Measurements from ENCODE around the gene PLAC8L1. TPM values are rescaled to one million over a fixed set of nuclear protein-coding genes. Genes with fewer than 3 reads are reported as not detected.

The PLAC8L1 gene
- total RNA-seq, 1 donor from 2014 or later = 0.45 TPM

GRCh38 chr5:146051678-146052077 is 53.7 kb downstream of the PLAC8L1 start:
- ATAC-seq (no peak), DNase-seq (no peak)
- intact Hi-C loops (cut with micrococcal nuclease) = loop anchor here (10.0 kb wide), 1 partner anchor 367 kb away; no protein-coding TSS in a partner anchor

DNA sequence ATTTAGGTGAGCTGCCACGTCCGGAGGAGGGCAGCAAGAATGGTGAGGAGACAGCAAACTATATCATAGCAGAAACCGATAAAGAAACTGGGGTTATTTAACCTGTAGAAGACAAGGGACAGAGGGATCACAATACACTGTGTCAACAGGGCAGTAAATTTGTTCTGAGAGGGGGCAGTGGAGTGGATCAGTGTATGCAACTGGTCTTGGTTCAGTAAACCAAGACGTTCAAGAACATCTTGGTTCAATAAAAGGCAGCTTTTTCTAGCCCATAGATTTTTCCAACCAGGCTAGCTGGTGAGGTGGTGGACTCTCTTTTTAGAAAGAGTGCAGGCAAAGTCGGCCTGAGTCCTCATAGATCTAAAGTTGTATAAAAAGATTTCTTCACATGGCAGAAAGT is 55.3 kb downstream of the PLAC8L1 start:
- intact Hi-C loops (cut with micrococcal nuclease) = loop anchor here (10.0 kb wide), 1 partner anchor 365 kb away; no protein-coding TSS in a partner anchor
- ATAC-seq = no peak
- no peak for DNase-seq

DNA sequence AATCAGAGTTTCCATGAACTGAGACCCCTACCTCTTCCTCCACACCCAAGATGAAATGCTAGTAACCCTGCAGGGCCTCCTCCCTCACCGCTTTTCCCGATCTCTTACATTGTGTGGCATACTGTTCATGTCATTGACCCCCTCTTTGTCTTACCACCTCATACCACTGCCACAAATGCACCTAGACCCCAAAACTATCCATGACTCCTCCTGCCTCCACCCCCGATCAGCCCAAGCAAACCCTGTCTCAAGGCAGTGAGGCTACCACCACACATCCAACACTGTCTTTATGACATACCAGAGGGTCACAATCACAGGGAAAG is 55.7 kb downstream of the PLAC8L1 start:
- DNase-seq (no peak), ATAC-seq (no peak)
- intact Hi-C loops (cut with micrococcal nuclease) = loop anchor here (5.0 to 10.0 kb wide), 2 partner anchors 212 to 365 kb away; partner anchors contain the start of gene PRELID2

GRCh38 chr5:146048994-146049703 is 56.2 kb downstream of the PLAC8L1 start:
- intact Hi-C loops (cut with micrococcal nuclease) = loop anchor here (5.0 kb wide), 1 partner anchor 212 kb away; the partner anchor contains the start of gene PRELID2
- DNase-seq (no peak), ATAC-seq (peak; percentile 57)

- DNase-seq (peak; percentile 50), ATAC-seq (peak; percentile 91)
- intact Hi-C loops (cut with micrococcal nuclease) = loop anchor here (5.0 kb wide), 1 partner anchor 210 kb away; the partner anchor contains the start of gene PRELID2
Measured at GRCh38 chr5:146047396-146047795, 58.0 kb downstream of the PLAC8L1 start.

DNA sequence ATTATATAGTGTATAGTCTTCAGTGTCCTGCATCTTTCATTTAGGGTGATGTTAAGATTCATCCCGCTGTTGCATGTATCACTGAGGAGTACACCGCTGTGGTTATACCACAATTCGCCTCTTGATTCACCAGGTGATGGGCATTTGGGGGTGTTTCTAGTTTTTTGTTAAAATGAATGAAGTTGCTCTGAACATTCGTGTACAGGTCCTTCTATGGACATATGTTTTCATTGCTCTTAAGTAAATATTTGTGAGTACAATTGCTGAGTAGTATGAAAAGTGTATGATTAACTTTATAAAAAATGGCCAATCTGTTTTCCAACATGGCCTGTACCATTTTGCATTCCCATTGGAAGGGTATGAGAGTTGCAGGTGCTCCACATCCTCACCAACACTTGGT is 61.7 kb downstream of the PLAC8L1 start:
- no peak for DNase-seq
- ATAC-seq = no peak
- intact Hi-C loops (cut with micrococcal nuclease) = no loop called here

GRCh38 chr5:146042628-146043279 is 62.6 kb downstream of the PLAC8L1 start:
- intact Hi-C loops (cut with micrococcal nuclease) = no loop called here
- ATAC-seq (no peak), DNase-seq (no peak)

- peak; percentile 49 for ATAC-seq
- no peak for DNase-seq
- intact Hi-C loops (cut with micrococcal nuclease) = no loop called here
Measured at GRCh38 chr5:146041180-146041789, 64.1 kb downstream of the PLAC8L1 start.

GRCh38 chr5:146040527-146040926 is 64.8 kb downstream of the PLAC8L1 start:
- peak; percentile 96 for ATAC-seq
- intact Hi-C loops (cut with micrococcal nuclease) = no loop called here
- DNase-seq = peak; percentile 63

DNA sequence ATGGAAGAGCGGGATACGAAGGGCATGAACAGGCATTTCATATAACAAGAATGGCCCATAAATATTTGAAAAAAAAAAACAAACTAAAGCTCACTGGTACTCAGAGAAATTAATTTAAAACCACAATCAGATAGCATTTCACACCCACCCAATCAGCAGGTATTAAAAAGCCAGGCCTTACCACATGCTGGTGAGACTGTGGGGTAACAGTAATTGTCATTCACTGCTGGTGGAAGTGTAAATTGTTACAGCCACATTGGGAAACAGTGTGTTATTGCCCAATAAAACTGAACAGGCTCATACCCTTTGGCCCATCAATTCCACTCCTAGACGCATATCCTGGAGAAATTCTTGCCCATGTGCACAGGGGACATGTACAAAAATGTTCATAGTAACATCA is 66.0 kb downstream of the PLAC8L1 start:
- DNase-seq = no peak
- no peak for ATAC-seq
- intact Hi-C loops (cut with micrococcal nuclease) = no loop called here

GRCh38 chr5:146034605-146035004 is 70.8 kb downstream of the PLAC8L1 start:
- ATAC-seq (no peak), DNase-seq (no peak)
- intact Hi-C loops (cut with micrococcal nuclease) = no loop called here

Other genes with a start within 250 kb of the PLAC8L1 start
- 3.8 TPM for gene GRXCR2, start 232.6 kb downstream of the PLAC8L1 start, total RNA-seq
- 350 TPM for gene SH3RF2, start 169.0 kb downstream of the PLAC8L1 start, total RNA-seq
- gene LARS1, start 77.1 kb upstream of the PLAC8L1 start, total RNA-seq = 99.1 TPM
- gene RBM27, start 98.0 kb upstream of the PLAC8L1 start, total RNA-seq = 16.7 TPM
- gene POU4F3, start 233.3 kb upstream of the PLAC8L1 start, total RNA-seq = not detected